GM12872 (cell line): ENCODE data around the gene ATP1A4.

Experiments
- TF ChIP-seq, protein P1 (sequence below): IDR thresholded peaks from 3 replicates; pipeline ENCODE4 v1.5.1; 2011; ENCODE audit warnings: low read depth, mild to moderate bottlenecking, low read length, moderate library complexity; ENCODE audit not compliant: insufficient read depth

Gene ATP1A4

DNA sequence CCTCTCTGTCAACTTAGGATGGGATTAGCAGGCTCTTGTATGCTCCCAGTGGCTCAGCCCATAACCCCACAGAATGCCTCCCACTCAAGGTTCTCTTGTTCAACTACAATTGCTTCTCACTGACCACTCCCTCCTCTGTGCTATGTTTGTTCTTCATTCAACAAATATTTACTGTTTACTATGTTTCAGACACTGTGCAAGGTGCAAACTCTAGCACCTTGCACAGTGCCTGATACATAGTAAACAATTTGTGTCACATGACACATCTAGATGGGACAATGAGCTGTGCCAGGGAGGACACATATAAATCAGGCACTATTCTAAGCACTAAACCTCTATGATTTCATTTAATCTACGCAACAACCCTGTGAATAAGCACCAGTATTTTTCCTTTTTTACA is 20.5 kb upstream of the ATP1A4 start:
- TF ChIP-seq, protein P1, sequence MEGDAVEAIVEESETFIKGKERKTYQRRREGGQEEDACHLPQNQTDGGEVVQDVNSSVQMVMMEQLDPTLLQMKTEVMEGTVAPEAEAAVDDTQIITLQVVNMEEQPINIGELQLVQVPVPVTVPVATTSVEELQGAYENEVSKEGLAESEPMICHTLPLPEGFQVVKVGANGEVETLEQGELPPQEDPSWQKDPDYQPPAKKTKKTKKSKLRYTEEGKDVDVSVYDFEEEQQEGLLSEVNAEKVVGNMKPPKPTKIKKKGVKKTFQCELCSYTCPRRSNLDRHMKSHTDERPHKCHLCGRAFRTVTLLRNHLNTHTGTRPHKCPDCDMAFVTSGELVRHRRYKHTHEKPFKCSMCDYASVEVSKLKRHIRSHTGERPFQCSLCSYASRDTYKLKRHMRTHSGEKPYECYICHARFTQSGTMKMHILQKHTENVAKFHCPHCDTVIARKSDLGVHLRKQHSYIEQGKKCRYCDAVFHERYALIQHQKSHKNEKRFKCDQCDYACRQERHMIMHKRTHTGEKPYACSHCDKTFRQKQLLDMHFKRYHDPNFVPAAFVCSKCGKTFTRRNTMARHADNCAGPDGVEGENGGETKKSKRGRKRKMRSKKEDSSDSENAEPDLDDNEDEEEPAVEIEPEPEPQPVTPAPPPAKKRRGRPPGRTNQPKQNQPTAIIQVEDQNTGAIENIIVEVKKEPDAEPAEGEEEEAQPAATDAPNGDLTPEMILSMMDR: no peak

DNA sequence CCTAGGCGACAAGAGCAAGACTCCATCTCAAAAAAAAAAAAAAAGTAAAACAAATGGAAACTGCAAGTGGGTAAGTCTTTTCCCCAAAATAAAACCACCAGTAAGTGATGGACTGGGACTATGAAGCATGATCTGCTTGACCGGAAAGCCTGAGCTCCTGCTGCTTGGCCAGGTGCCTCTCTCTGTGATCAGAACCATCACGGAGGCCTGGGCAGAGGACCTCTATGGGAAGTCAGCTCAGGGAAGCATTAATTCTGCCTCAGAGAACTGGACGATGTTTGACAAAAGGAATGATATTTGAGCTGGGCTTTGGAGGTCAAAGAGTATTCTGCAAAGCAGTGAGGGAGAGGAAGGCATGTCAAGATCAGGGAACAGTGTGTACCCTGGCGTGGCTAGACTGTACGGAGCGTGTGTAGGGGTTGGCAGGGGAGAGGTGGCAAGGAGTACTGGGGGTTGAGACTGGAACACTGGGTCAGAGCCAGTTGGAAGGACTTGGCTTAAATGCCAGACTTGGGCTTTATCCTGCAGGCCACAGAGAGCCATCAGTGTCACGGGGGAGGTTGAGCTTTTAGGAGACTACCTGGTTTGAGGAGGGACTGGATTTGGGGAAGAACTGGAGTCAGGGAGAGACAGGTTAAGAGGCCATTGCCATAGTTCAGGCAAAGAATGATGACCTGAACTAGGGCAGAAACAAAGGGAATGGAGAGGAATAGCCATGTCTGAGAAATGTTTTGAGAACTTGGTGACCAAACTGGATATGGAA is 19.4 kb upstream of the ATP1A4 start:
- TF ChIP-seq, protein P1: no peak

DNA sequence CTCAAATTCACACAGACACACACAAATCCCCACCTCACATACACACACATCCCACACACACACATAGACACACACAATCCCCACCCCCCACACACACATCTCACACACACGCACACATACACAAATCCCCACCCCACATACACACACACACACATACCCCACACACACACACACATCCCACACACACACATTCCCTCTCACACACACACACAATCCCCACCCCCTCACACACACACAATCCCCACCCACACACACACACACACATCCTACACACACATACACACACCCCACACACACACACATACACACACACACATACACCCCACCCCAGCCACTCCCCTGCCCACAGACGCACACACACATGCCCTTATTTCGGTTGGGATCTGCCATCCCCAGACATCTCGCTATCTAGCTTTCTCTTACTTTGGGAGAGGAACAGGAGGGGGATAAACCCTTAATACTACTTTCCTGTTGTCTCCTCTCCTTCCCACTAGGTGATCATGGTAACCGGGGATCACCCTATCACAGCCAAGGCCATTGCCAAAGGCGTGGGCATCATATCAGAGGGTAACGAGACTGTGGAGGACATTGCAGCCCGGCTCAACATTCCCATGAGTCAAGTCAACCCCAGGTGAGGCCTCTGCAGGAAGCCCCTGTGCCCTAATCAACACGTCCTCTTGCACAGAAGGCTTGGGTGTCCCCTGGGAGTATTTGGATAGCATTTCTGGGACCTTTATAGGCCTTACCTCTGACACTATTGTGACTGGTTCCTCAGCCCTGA is 17.2 kb upstream of the ATP1A4 start:
- TF ChIP-seq, protein P1: no peak

DNA sequence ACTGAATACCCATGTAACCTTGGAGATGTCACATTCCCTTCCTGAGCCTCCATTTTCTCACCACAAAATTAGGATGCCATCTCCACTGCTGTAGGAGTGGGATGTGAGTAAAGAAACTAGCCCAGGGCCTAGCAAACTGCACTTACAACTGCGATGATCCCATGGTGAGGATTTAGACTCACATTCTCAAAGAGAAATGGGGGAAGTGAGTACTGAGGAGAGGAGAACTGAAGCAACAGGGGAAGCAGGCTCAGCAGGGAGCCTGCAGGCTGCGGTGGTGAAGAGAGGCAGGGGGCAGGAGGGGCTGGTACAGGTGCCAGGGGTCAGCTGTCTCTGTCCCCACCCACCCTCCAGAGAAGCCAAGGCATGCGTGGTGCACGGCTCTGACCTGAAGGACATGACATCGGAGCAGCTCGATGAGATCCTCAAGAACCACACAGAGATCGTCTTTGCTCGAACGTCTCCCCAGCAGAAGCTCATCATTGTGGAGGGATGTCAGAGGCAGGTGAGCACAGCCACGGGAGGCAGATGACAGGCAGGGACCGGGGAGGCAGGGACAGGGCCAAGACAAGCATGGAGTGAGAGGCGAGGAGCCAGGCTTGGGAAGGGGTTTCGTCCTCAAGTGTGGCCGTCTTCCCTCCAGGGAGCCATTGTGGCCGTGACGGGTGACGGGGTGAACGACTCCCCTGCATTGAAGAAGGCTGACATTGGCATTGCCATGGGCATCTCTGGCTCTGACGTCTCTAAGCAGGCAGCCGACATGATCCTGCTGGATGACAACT is 16.4 kb upstream of the ATP1A4 start:
- TF ChIP-seq, protein P1: no peak

DNA sequence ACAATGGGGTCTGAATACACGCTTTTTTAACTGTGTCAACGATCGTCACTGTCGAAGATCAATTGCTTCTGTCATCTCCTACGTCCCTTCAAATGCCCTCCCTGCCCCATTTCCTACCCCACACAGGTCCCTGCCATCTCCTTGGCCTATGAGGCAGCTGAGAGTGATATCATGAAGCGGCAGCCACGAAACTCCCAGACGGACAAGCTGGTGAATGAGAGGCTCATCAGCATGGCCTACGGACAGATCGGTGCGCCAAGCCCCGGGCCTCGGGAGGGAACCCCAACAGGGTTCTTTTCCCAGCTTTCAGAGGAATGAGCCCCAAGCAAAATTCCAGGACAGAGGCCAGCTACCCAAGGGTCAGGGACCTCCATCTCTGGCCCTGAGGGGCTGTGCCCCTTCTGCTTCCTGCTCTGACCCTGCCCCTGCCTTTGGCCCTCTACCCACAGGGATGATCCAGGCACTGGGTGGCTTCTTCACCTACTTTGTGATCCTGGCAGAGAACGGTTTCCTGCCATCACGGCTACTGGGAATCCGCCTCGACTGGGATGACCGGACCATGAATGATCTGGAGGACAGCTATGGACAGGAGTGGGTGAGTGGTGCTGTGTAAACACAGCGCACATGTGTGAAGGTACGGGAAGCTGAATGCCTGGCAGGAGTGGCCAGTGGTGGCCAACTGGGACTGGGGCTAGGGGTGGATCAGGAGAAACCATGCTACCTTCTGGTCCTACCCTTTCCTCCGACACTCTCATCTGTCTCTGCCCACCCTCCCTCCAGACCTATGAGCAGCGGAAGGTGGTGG is 15.1 kb upstream of the ATP1A4 start:
- TF ChIP-seq, protein P1: no peak

DNA sequence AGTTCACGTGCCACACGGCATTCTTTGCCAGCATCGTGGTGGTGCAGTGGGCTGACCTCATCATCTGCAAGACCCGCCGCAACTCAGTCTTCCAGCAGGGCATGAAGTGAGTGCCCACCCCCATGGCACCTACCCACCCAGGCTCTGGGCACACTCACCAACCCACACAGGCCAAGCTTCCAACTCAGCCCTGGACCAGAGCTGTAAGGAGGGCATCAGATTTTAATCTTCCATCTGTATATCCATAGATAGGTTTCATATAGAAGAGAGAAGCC is 14.5 kb upstream of the ATP1A4 start:
- TF ChIP-seq, protein P1: no peak

DNA sequence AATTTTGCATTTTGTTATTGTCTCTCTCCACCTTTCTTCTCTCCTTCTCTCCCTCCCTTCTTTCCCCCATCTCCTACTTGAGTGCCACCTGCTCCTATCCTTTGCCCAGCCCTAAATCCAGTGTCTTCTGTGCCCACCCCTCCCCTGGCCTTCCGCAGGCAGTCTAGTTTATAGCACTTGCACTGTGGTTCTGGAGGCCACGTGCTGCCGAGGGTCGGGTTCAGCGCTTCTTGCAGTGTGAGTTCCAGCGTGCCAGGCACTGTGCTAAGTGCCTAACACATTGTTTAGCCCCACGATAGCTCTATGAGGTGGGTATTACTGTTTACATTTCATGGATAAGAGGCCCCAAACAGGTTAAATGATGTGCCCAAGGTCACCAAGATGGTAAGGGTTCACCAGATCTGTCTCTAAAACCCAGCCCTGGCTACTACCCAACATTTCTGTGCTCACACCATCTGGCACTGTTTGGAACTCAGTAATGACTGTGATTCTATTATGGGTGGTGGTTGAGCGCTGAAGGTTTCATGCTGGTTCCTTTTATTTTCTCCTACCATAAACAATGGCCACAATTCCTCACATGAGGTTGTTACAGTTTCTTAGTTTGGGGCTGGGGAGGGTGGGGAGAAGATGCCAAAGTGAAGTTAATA is 14.1 kb upstream of the ATP1A4 start:
- TF ChIP-seq, protein P1: no peak
